IPS DF 6.9 (cell line): ENCODE measurements around the gene MBD3L1.
A peak's percentile ranks its signal among the peaks of the same experiment; 100 is the strongest.

ENCODE experiments used
- DNase-seq: peaks from one replicate; pipeline ENCODE4 v3.0.0-alpha.2; 2013; ENCODE audit warnings: low read depth, low spot score
- H3K27ac ChIP-seq: one replicate; pipeline ENCODE4 v1.5.1; 2013; ENCODE audit warnings: low read length, control low read depth
- H3K27me3 ChIP-seq: 2 replicates; pipeline ENCODE4 v1.6.1; 2013; ENCODE audit warnings: mild to moderate bottlenecking, low read length; ENCODE audit not compliant: control insufficient read depth, insufficient read depth
- H3K36me3 ChIP-seq: 2 replicates; pipeline ENCODE4 v1.6.1; 2013; ENCODE audit warnings: low read length; ENCODE audit not compliant: control insufficient read depth, insufficient read depth
- H3K4me1 ChIP-seq: 2 replicates; pipeline ENCODE4 v1.6.1; 2013; ENCODE audit warnings: low read length; ENCODE audit not compliant: control insufficient read depth, insufficient read depth
- H3K4me3 ChIP-seq: 2 replicates; pipeline ENCODE4 v1.5.1; 2013; ENCODE audit warnings: mild to moderate bottlenecking, low read length
- H3K9me3 ChIP-seq: 2 replicates; pipeline ENCODE4 v1.6.1; 2013; ENCODE audit warnings: low read length, inconsistent platforms; ENCODE audit not compliant: control insufficient read depth, insufficient read depth
- WGBS: extraction: QIAGEN DNeasy Blood & Tissue Kit; methylation state at CpG from one replicate; pipeline ENCODE4 v1.1.7; 2013; ENCODE audit warnings: mixed read lengths, missing lambda C conversion rate; ENCODE audit not compliant: insufficient read length, insufficient coverage; 5-methylcytosine and 5-hydroxymethylcytosine counted together

The MBD3L1 gene

DNA sequence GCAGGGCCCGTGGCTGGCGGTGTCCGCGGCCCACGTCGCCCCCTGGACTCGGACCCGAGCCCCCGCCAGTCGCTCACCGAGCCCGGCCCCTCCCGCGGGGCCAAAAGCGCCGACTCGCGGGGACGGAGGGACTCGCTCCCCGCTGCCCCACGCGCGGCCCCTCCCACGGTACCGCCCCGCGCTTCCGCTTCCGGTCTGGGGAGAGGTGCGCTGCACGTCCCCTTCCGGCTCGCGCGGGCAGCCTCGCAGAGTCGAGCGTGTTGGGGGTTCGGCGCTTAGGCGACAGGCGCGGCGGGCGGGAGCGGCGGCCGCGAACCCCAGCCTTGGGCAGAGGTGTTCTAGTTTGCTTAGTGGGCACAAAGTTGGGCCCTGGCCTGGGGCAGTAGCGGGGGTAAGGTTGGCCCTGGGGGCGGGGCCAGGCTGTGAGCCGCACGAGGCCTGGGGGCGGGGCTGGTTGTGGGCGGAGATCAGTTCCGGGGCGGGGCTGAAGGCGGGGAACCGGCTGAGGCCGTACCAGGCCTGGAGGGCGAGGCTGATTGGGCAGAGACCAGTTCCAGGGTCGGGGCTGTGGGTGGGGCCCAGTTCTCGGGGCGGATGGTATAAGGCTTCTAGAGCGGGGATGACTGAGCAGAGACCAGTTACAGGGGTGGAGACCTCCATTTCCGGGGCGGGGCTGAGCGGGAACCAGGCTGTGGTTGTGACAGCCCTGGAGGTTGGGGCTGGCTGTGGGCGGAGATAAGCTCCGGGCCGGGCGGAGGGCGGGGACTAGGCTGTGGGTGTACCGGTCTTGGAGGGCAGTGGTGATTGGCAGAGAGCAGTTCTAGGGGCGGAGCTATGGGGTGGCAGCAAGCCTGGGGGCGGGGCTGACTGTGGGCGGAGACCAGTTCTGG is at the start of gene MBD3L1, which contains the start of gene ZNF558:
TSS of gene MBD3L1 (plus strand) at position 246 of the 890 bp plus-strand sequence. CDS start 10,302 bp downstream, outside the sequence.
TSS of gene ZNF558 (minus strand) at position 173 of the 890 bp plus-strand sequence. CDS start 9,645 bp downstream, outside the sequence.
- WGBS, result no CpG with 5 or more reads among the region's 78 CpGs
- peak; percentile 41 for DNase-seq
- H3K27ac ChIP-seq, result no peak within 1 kb of the TSS
- no peaks in the 10 kb centered on the region for H3K27me3 ChIP-seq
- H3K9me3 ChIP-seq, result peaks cover 1% of the 10 kb centered on the region
- no peaks in the 10 kb centered on the region for H3K4me1 ChIP-seq
- H3K4me3 ChIP-seq, result peak within 1 kb of the TSS; percentile 64
- no peaks in the 10 kb centered on the region; the same call in 1 of the 2 replicates for H3K36me3 ChIP-seq

- DNase-seq, result no peak
- H3K9me3 ChIP-seq, result peaks cover 4% of the 10 kb centered on the region
- no peaks in the 10 kb centered on the region for H3K4me1 ChIP-seq
- WGBS, result no CpG with 5 or more reads among the region's 1 CpG
- no peak overlapping the region for H3K4me3 ChIP-seq
- no peaks in the 10 kb centered on the region for H3K36me3 ChIP-seq
- H3K27me3 ChIP-seq, result no peaks in the 10 kb centered on the region
- no peak overlapping the region for H3K27ac ChIP-seq
These were observed 37.4 kb upstream of the MBD3L1 start for GRCh38 chr19:8794823-8795222.

DNA sequence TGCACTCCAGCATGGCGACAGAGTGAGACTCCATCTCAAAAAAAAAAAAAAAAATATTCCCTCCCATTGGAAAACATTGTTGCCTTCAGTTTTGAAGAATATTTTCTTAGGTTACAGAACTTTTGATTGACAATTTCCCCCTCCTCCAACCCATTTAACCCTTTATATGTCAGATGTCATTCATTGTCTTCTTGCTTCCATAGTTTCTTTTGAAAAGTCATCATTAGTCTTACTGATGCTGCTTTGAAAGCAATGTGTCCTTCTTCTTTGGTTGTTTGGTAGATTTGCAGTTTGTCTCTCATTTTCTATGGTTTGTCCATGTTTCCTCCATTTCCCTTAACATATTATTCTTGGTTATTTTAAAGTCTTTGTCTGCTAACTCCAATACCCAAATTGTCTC is 25.5 kb upstream of the MBD3L1 start:
- H3K4me3 ChIP-seq, result no peak overlapping the region
- no peaks in the 10 kb centered on the region for H3K27me3 ChIP-seq
- peaks cover 16% of the 10 kb centered on the region for H3K9me3 ChIP-seq
- DNase-seq, result no peak
- H3K27ac ChIP-seq, result no peak overlapping the region
- WGBS, result no CpG with 5 or more reads among the region's 1 CpG
- no peaks in the 10 kb centered on the region for H3K4me1 ChIP-seq
- no peaks in the 10 kb centered on the region; the same call in 1 of the 2 replicates for H3K36me3 ChIP-seq

- no peak overlapping the region for H3K4me3 ChIP-seq
- DNase-seq, result no peak
- no peaks in the 10 kb centered on the region; the same call in 1 of the 2 replicates for H3K36me3 ChIP-seq
- H3K27me3 ChIP-seq, result no peaks in the 10 kb centered on the region
- H3K9me3 ChIP-seq, result peaks cover 19% of the 10 kb centered on the region
- H3K27ac ChIP-seq, result no peak overlapping the region
- no peaks in the 10 kb centered on the region for H3K4me1 ChIP-seq
- no CpG with 5 or more reads among the region's 10 CpGs for WGBS
These were observed 20.6 kb upstream of the MBD3L1 start for GRCh38 chr19:8811315-8812172.

DNA sequence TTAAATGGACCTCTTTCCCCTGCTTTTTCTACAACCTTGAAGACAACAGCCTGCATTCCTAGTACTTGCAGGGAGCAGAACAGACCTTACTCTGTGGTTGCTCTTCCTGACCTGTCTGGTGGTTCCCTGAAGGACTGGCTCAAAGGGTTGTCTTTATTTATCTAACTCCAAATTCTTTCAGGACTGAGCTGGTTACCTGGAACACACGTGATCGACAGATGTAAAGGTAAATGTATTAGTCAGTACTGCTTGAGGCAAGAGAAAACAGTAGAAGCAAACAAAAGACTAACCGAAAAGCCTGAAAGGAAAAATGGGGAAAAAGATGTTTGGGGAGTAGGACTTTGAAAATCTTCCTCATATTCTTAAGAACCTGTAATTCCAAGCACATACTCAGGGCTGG is 18.0 kb upstream of the MBD3L1 start:
- Histone ChIP-seq H3K4me1 (no peaks in the 10 kb centered on the region), H3K27ac (no peak overlapping the region), H3K4me3 (no peak overlapping the region), H3K27me3 (no peaks in the 10 kb centered on the region), H3K9me3 (peaks cover 15% of the 10 kb centered on the region), H3K36me3 (no peaks in the 10 kb centered on the region; the same call in 1 of the 2 replicates)
- DNase-seq, result no peak
- no CpG with 5 or more reads among the region's 3 CpGs for WGBS

GRCh38 chr19:8815780-8816179 is 16.4 kb upstream of the MBD3L1 start:
- Histone ChIP-seq H3K4me3 (no peak overlapping the region), H3K9me3 (peaks cover 10% of the 10 kb centered on the region), H3K27me3 (no peaks in the 10 kb centered on the region), H3K27ac (no peak overlapping the region), H3K4me1 (no peaks in the 10 kb centered on the region), H3K36me3 (no peaks in the 10 kb centered on the region; the same call in 1 of the 2 replicates)
- no peak for DNase-seq
- WGBS, result no CpG with 5 or more reads among the region's 2 CpGs

DNA sequence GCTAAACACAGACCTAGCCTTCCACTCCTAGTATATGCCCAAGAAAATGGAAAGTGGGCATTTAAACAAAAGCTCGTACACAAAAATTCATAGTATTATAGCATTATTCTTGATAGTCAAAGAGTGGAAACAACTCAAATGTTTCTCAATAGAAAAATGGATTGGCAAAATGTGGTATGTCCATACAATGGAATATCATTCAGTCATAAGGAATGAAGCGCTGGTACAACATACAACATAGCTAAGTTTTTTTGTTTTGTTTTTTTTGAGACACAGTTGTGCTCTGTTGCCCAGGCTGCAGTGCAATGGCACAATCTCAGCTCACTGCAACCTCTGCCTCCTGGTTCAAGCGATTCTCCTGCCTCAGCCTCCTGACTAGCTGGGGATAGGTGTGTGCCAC is 11.9 kb upstream of the MBD3L1 start:
- H3K27me3 ChIP-seq, result no peaks in the 10 kb centered on the region
- no CpG with 5 or more reads among the region's 3 CpGs for WGBS
- H3K4me3 ChIP-seq, result no peak overlapping the region
- peaks cover 9% of the 10 kb centered on the region for H3K9me3 ChIP-seq
- H3K4me1 ChIP-seq, result no peaks in the 10 kb centered on the region
- no peak for DNase-seq
- H3K27ac ChIP-seq, result no peak overlapping the region
- peaks cover 5% of the 10 kb centered on the region; the same call in 1 of the 2 replicates for H3K36me3 ChIP-seq

GRCh38 chr19:8821748-8822241 is 10.4 kb upstream of the MBD3L1 start:
- Histone ChIP-seq H3K9me3 (peaks cover 11% of the 10 kb centered on the region), H3K36me3 (peaks cover 5% of the 10 kb centered on the region; the same call in 1 of the 2 replicates), H3K4me3 (no peak overlapping the region), H3K27me3 (no peaks in the 10 kb centered on the region), H3K4me1 (no peaks in the 10 kb centered on the region), H3K27ac (no peak overlapping the region)
- DNase-seq, result no peak
- WGBS, result no CpG with 5 or more reads among the region's 5 CpGs

- peaks cover 11% of the 10 kb centered on the region for H3K9me3 ChIP-seq
- no peak overlapping the region for H3K27ac ChIP-seq
- no peaks in the 10 kb centered on the region for H3K4me1 ChIP-seq
- no peak overlapping the region for H3K4me3 ChIP-seq
- peaks cover 5% of the 10 kb centered on the region; the same call in 1 of the 2 replicates for H3K36me3 ChIP-seq
- no peaks in the 10 kb centered on the region for H3K27me3 ChIP-seq
- no peak for DNase-seq
- no CpG with 5 or more reads among the region's 5 CpGs for WGBS
These were observed 5.8 kb upstream of the MBD3L1 start for GRCh38 chr19:8826371-8826770.

DNA sequence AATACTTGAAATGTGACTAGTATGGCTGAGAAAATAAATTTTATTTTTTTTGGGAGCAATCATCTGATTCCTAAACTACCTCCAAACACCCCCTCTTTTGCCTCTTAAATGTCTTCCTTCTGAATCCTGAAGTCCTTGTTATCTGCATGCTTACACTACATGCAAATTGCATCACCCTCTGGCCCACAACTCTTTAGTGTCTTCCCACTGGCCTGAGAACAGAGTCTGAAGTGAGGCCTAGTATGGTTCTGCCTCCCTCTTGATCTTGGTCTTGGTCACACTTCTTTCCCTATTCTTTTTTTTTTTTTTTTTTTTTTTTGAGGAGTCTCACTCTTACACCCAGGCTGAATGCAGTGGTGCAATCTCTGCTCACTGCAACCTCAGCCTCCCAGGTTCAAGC is 4.9 kb upstream of the MBD3L1 start:
- peaks cover 5% of the 10 kb centered on the region; the same call in 1 of the 2 replicates for H3K36me3 ChIP-seq
- no peaks in the 10 kb centered on the region for H3K4me1 ChIP-seq
- no peak for DNase-seq
- peaks cover 8% of the 10 kb centered on the region for H3K9me3 ChIP-seq
- H3K27me3 ChIP-seq, result no peaks in the 10 kb centered on the region
- H3K27ac ChIP-seq, result no peak overlapping the region
- H3K4me3 ChIP-seq, result no peak overlapping the region
